Measurements from ENCODE around the gene NOX3. TPM values are rescaled to one million over a fixed set of nuclear protein-coding genes. Genes with fewer than 3 reads are reported as not detected.

The NOX3 gene
- total and polyA plus RNA-seq, 2 experiments from 2014 or later = not detected

GRCh38 chr6:155412335-155412734 is 43.3 kb downstream of the NOX3 start:
- no peak overlapping the region for H3K27ac ChIP-seq
- H3K27me3 ChIP-seq (replicated peaks; ENCODE audit: insufficient read depth) = no peaks in the 10 kb centered on the region
- 94 to 100% methylated on average over 1 of the region's 1 CpG for WGBS, 2 experiments (ENCODE audit: low coverage in 1 of 2, low lambda C conversion rate in 2 of 2, missing lambda C conversion rate in 2 of 2)
- DNase-seq = peak; percentile 26
- no peaks in the 10 kb centered on the region for H3K79me2 ChIP-seq (ENCODE audit: insufficient read depth)
- H3K36me3 ChIP-seq (ENCODE audit: low read depth) = no peaks in the 10 kb centered on the region
- H3K4me3 ChIP-seq = no peak overlapping the region
- no peaks in the 10 kb centered on the region for H4K20me1 ChIP-seq (ENCODE audit: insufficient read depth)
- H3F3A ChIP-seq (ENCODE audit: insufficient read depth) = no peaks in the 10 kb centered on the region
- in situ Hi-C loops (cut with MboI) = no loop called here
- no peak overlapping the region for H3K4me2 ChIP-seq (ENCODE audit: unreplicated experiment)
- peaks cover 3% of the 10 kb centered on the region for H3K4me1 ChIP-seq (ENCODE audit: insufficient read depth)
- H3K9ac ChIP-seq = no peak overlapping the region
- no peak overlapping the region for H2AFZ ChIP-seq
- no peaks in the 10 kb centered on the region for H3K9me2 ChIP-seq (ENCODE audit: insufficient read depth)
- no peak for TF ChIP-seq EZH2 (IDR thresholded peaks at IDR 0.05; ENCODE audit: insufficient read depth, poor library complexity, severe bottlenecking)
- TF ChIP-seq EZH2phosphoT487 (IDR thresholded peaks at IDR 0.05; ENCODE audit: insufficient read depth, low read depth) = no peak
- H3K9me3 ChIP-seq (ENCODE audit: low read depth) = no peaks in the 10 kb centered on the region

- Histone ChIP-seq H3K4me2 (ENCODE audit: unreplicated experiment) (no peak overlapping the region), H3K79me2 (ENCODE audit: insufficient read depth) (no peaks in the 10 kb centered on the region), H3K4me3 (no peak overlapping the region), H3F3A (ENCODE audit: insufficient read depth) (no peaks in the 10 kb centered on the region), H4K20me1 (ENCODE audit: insufficient read depth) (no peaks in the 10 kb centered on the region), H3K4me1 (ENCODE audit: insufficient read depth) (no peaks in the 10 kb centered on the region), H3K9me3 (ENCODE audit: low read depth) (no peaks in the 10 kb centered on the region), H3K9ac (no peak overlapping the region), H3K27me3 (replicated peaks; ENCODE audit: insufficient read depth) (no peaks in the 10 kb centered on the region), H3K9me2 (ENCODE audit: insufficient read depth) (no peaks in the 10 kb centered on the region), H3K27ac (no peak overlapping the region), H2AFZ (no peak overlapping the region), H3K36me3 (ENCODE audit: low read depth) (no peaks in the 10 kb centered on the region)
- in situ Hi-C loops (cut with MboI) = no loop called here
- TF ChIP-seq EZH2 (IDR thresholded peaks at IDR 0.05; ENCODE audit: insufficient read depth, poor library complexity, severe bottlenecking) = no peak
- WGBS, 2 experiments (ENCODE audit: low coverage in 1 of 2, low lambda C conversion rate in 2 of 2, missing lambda C conversion rate in 2 of 2) = 52 to 54% methylated on average over 10 of the region's 10 CpGs
- DNase-seq = no peak
These were observed 44.2 kb downstream of the NOX3 start for GRCh38 chr6:155411154-155412052.

GRCh38 chr6:155409391-155409790 is 46.2 kb downstream of the NOX3 start:
- Histone ChIP-seq H2AFZ (no peak overlapping the region), H3K9ac (no peak overlapping the region), H3K4me1 (ENCODE audit: insufficient read depth) (no peaks in the 10 kb centered on the region), H3K27me3 (replicated peaks; ENCODE audit: insufficient read depth) (no peaks in the 10 kb centered on the region), H3K4me2 (ENCODE audit: unreplicated experiment) (no peak overlapping the region), H3K9me2 (ENCODE audit: insufficient read depth) (no peaks in the 10 kb centered on the region), H4K20me1 (ENCODE audit: insufficient read depth) (no peaks in the 10 kb centered on the region), H3K9me3 (ENCODE audit: low read depth) (no peaks in the 10 kb centered on the region), H3F3A (ENCODE audit: insufficient read depth) (no peaks in the 10 kb centered on the region), H3K4me3 (no peak overlapping the region), H3K79me2 (ENCODE audit: insufficient read depth) (no peaks in the 10 kb centered on the region), H3K27ac (no peak overlapping the region), H3K36me3 (ENCODE audit: low read depth) (no peaks in the 10 kb centered on the region)
- 89 to 94% methylated on average over 4 of the region's 4 CpGs for WGBS, 2 experiments (ENCODE audit: low coverage in 1 of 2, low lambda C conversion rate in 2 of 2, missing lambda C conversion rate in 2 of 2)
- DNase-seq = no peak
- in situ Hi-C loops (cut with MboI) = no loop called here
- TF ChIP-seq EZH2 (IDR thresholded peaks at IDR 0.05; ENCODE audit: insufficient read depth, poor library complexity, severe bottlenecking) (no peak), EZH2phosphoT487 (IDR thresholded peaks at IDR 0.05; ENCODE audit: insufficient read depth, low read depth) (no peak)

GRCh38 chr6:155408981-155409380 is 46.7 kb downstream of the NOX3 start:
- H2AFZ ChIP-seq = no peak overlapping the region
- no peak overlapping the region for H3K4me3 ChIP-seq
- H3K36me3 ChIP-seq (ENCODE audit: low read depth) = no peaks in the 10 kb centered on the region
- TF ChIP-seq EZH2 (IDR thresholded peaks at IDR 0.05; ENCODE audit: insufficient read depth, poor library complexity, severe bottlenecking) (no peak), EZH2phosphoT487 (IDR thresholded peaks at IDR 0.05; ENCODE audit: insufficient read depth, low read depth) (no peak)
- in situ Hi-C loops (cut with MboI) = no loop called here
- H3K9ac ChIP-seq = no peak overlapping the region
- H3K79me2 ChIP-seq (ENCODE audit: insufficient read depth) = no peaks in the 10 kb centered on the region
- DNase-seq = no peak
- 80 to 84% methylated on average over 9 of the region's 9 CpGs for WGBS, 2 experiments (ENCODE audit: low coverage in 1 of 2, low lambda C conversion rate in 2 of 2, missing lambda C conversion rate in 2 of 2)
- no peaks in the 10 kb centered on the region for H3F3A ChIP-seq (ENCODE audit: insufficient read depth)
- no peaks in the 10 kb centered on the region for H3K4me1 ChIP-seq (ENCODE audit: insufficient read depth)
- H3K4me2 ChIP-seq (ENCODE audit: unreplicated experiment) = no peak overlapping the region
- no peaks in the 10 kb centered on the region for H3K9me2 ChIP-seq (ENCODE audit: insufficient read depth)
- H3K27me3 ChIP-seq (replicated peaks; ENCODE audit: insufficient read depth) = no peaks in the 10 kb centered on the region
- H4K20me1 ChIP-seq (ENCODE audit: insufficient read depth) = no peaks in the 10 kb centered on the region
- no peaks in the 10 kb centered on the region for H3K9me3 ChIP-seq (ENCODE audit: low read depth)
- H3K27ac ChIP-seq = no peak overlapping the region

All from GM23248 (cell line).